GM21381 (cell line): ENCODE results near the gene FOXF1.
A peak's percentile ranks its signal among the peaks of the same experiment; 100 is the strongest.

Experiments used
- ATAC-seq: cut with Tn5 transposase; IDR thresholded peaks from one replicate; pipeline ENCODE4 v1.9.1; 2021; ENCODE audit warnings: mild to moderate bottlenecking, moderate library complexity; ENCODE audit not compliant: unreplicated experiment

Gene FOXF1

GRCh38 chr16:86554599-86554916 is 44.2 kb downstream of the FOXF1 start:
- no peak for ATAC-seq

GRCh38 chr16:86554917-86555703 is 44.8 kb downstream of the FOXF1 start, which contains the start of gene MTHFSD:
Gene MTHFSD, minus strand, starts transcription at chr16:86555235. Its CDS starts 51 bp downstream, at chr16:86555184.
- peak; percentile 87 for ATAC-seq

GRCh38 chr16:86555704-86556075 is 45.4 kb downstream of the FOXF1 start:
- no peak for ATAC-seq

GRCh38 chr16:86556576-86556975 is 46.2 kb downstream of the FOXF1 start:
- ATAC-seq: no peak

- ATAC-seq: no peak
Measured at GRCh38 chr16:86557587-86557986, 47.3 kb downstream of the FOXF1 start.

GRCh38 chr16:86558355-86559193 is 48.2 kb downstream of the FOXF1 start:
- ATAC-seq: no peak

GRCh38 chr16:86559802-86560305 is 49.5 kb downstream of the FOXF1 start:
- no peak for ATAC-seq

GRCh38 chr16:86562356-86562755 is 52.0 kb downstream of the FOXF1 start:
- ATAC-seq: no peak

- peak; percentile 81 for ATAC-seq
Measured at GRCh38 chr16:86563469-86564345, 53.4 kb downstream of the FOXF1 start.
